Mucosa of descending colon (tissue), 3 donors: ENCODE data around the gene B3GNT7. TPM values are rescaled to one million over a fixed set of nuclear protein-coding genes. Genes with fewer than 3 reads are reported as not detected.

Source experiments
- ATAC-seq: fragments of 200-7000 bp; cut with Tn5 transposase; one replicate; pipeline ENCODE4 v1.9.1; 2020; ENCODE audit warnings: mild to moderate bottlenecking, moderate library complexity
- DNase-seq, 3 donors: peaks; one replicate each; pipeline ENCODE4 v3.0.0-alpha.2; 2020
- H3K36me3 ChIP-seq: fragments of 200-600 bp; one replicate; pipeline ENCODE4 v1.8.0; 2021; ENCODE audit warnings: low read depth, mild to moderate bottlenecking
- H3K4me1 ChIP-seq: fragments of 200-600 bp; one replicate; pipeline ENCODE4 v1.8.0; 2021; ENCODE audit warnings: low read depth, mild to moderate bottlenecking
- H3K4me3 ChIP-seq: fragments of 200-600 bp; one replicate; pipeline ENCODE4 v1.8.0; 2021; ENCODE audit warnings: mild to moderate bottlenecking
- H3K9me3 ChIP-seq: fragments of 200-600 bp; one replicate; pipeline ENCODE4 v1.8.0; 2021; ENCODE audit warnings: mild to moderate bottlenecking
- intact Hi-C, 2 donors: fragments of 100-400 bp; cut with DNase I in 1 of 2; cut with micrococcal nuclease in 1 of 2; formaldehyde crosslinking; loops; one replicate each; pipeline versions ENCODE4 v1.11.0 to v1.11.1; 2022; cut with DNase I, micrococcal nuclease
- total RNA-seq, 3 donors: library from RNA; stranded (reverse); fragmentation: NEBNext Ultra II Directional in 2 of 3; extraction: Animal tissue kit (Norgen Biotek cat#: 25700) in 2 of 3; gene quantifications; one replicate each; pipeline versions ENCODE4 v1.2.1 to v1.2.4, GENCODE V29; 2021 to 2023
- TF ChIP-seq, protein P1 (sequence below): fragments of 200-600 bp; IDR thresholded peaks from one replicate; pipeline ENCODE4 v1.8.0; 2022; ENCODE audit warnings: antibody characterized with exemption, mild to moderate bottlenecking
- donor health status: DM: no; HTN: no; CAD: no; lungs with moderate emphysema.
- donor health status: DM: no; HTN: no; CAD: no.
- donor health status: DM: no; HTN: yes; CAD: no.

The B3GNT7 gene
- total RNA-seq, 3 donors from 2014 or later, result 77.7 to 330 (median 149) TPM

DNA sequence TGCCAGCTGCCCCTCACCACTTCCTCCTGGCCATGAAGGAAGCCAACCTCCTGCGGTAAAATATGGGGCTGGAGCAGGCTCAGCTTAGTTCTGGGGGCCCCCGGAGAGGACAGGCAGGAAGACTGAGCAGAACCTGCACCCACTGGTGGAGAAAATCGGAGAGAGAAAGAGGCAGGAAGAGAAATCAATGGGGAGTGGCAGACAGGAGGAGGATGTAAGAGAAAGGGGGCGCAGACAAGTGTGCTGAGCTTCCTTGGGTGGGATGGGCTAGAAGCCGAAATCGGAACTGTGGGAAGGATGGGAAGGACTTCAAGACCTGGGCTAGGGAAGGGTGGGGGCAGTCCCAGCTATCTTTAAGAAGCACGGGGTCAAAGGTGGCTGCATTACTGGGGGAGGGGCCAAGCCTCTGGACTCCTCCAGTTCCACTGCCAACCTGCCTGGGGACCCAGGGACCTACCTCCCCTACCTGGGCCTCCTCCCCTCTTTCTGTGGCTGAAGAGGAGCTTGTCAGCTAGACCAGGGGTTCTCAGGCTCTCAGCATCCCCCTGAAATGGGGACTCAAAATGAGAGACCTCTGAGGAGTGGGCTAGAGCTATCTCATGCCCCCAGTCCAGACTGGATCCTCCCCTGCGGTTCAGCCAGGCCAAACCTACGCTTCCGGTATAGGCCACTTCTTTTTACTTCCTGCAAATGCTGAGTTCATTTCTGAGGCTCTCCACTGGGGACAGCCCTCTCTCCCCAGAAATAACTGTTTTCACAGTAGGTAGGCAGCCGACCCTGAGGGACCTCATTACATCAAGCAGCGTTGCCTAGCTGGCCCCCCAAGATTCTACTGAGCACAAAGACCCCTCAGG lies 33.6 kb upstream of the B3GNT7 start:
- Histone ChIP-seq H3K4me3 (no peak overlapping the region), H3K4me1 (no peaks in the 10 kb centered on the region), H3K36me3 (no peaks in the 10 kb centered on the region), H3K9me3 (no peaks in the 10 kb centered on the region)
- intact Hi-C loops, result no loop called here
- ATAC-seq, result no peak
- DNase-seq, result no peak
- TF ChIP-seq, protein P1, sequence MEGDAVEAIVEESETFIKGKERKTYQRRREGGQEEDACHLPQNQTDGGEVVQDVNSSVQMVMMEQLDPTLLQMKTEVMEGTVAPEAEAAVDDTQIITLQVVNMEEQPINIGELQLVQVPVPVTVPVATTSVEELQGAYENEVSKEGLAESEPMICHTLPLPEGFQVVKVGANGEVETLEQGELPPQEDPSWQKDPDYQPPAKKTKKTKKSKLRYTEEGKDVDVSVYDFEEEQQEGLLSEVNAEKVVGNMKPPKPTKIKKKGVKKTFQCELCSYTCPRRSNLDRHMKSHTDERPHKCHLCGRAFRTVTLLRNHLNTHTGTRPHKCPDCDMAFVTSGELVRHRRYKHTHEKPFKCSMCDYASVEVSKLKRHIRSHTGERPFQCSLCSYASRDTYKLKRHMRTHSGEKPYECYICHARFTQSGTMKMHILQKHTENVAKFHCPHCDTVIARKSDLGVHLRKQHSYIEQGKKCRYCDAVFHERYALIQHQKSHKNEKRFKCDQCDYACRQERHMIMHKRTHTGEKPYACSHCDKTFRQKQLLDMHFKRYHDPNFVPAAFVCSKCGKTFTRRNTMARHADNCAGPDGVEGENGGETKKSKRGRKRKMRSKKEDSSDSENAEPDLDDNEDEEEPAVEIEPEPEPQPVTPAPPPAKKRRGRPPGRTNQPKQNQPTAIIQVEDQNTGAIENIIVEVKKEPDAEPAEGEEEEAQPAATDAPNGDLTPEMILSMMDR, result no peak

DNA sequence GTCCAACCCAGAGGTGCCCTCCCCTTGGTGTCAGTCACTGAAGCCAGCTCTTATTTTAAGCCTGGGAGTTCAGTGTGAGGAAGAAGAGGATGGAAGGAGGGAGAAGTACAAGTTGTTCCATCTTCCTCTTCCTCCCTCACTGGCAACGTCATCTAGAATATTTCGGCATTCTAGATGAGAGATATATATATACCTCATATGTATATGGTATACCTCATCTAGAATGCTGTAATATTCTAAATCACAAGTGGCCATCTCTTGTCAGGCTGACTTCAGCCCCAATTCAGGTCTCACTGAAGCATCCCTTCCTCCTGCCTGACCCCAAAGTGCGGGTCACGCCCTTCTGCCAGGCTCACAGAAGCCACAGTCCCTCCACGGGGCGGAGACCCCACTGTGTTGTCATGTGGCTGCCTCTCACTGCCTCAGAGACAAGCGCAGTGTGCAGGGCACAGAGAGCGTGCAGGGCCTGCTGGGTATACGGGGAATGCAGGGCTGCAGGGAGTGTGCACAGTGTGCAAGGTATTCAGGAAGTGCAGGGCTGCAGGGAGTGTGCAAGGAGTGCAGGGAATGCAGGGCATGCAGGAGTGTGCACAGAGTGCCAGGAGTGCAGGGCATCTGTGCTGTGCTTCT lies 32.8 kb upstream of the B3GNT7 start:
- TF ChIP-seq, protein P1, result no peak
- no peak for ATAC-seq
- Histone ChIP-seq H3K36me3 (no peaks in the 10 kb centered on the region), H3K9me3 (no peaks in the 10 kb centered on the region), H3K4me1 (no peaks in the 10 kb centered on the region), H3K4me3 (no peak overlapping the region)
- intact Hi-C loops, result no loop called here
- no peak for DNase-seq

GRCh38 chr2:231364061-231364460 lies 31.4 kb upstream of the B3GNT7 start:
- no peak for ATAC-seq
- H3K4me3 ChIP-seq, result no peak overlapping the region
- no peaks in the 10 kb centered on the region for H3K9me3 ChIP-seq
- no peak for DNase-seq
- no peaks in the 10 kb centered on the region for H3K36me3 ChIP-seq
- intact Hi-C loops, result no loop called here
- no peaks in the 10 kb centered on the region for H3K4me1 ChIP-seq
- TF ChIP-seq, protein P1, result no peak

DNA sequence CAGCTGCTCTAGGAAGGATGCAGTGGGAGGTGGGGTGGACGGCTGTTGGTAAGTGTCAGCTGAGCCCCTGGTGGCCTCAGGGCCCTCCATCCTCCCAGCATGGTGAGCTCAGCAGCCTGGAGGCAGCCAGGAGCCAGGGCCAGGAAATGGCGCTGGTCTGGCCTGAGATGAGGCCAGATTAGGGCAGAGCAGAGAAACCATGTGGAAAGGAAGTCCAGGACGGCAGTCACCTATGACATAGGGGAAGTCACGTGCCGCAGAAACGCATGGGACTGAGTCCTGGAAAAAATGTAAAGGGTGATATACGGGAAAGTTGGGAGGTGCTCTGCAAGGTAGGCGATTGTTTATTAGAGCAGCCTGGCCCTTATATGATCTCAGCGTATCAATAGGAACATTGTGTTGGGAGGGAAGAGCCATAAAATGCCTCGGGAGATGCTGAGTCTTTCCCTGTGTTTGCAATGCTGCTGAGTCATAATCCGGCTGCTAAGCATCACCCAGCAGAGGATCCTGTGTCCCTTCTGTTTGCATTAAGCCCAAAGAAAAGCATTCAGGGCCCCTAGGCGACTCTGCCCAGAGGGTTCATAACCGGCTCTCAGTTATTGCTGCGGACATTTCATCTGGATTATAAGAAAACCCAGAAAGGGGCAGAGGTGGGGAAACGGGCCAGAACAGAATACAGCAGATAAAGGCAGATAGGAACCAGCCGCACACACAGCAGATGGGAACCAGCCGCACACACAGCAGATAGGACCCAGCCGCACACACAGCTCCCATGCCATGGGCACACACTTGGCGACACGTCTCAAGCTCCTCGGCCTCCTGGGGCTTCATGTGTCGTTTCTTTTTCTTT lies 30.3 kb upstream of the B3GNT7 start:
- no peaks in the 10 kb centered on the region for H3K4me1 ChIP-seq
- DNase-seq (peak in 1 of 3 donors; percentile 49), ATAC-seq (peak; percentile 94)
- TF ChIP-seq, protein P1, result no peak
- no peaks in the 10 kb centered on the region for H3K36me3 ChIP-seq
- no peaks in the 10 kb centered on the region for H3K9me3 ChIP-seq
- no peak overlapping the region for H3K4me3 ChIP-seq
- intact Hi-C loops, result no loop called here

GRCh38 chr2:231367178-231367577 lies 28.3 kb upstream of the B3GNT7 start:
- intact Hi-C loops, result no loop called here
- DNase-seq (no peak), ATAC-seq (no peak)
- no peak overlapping the region for H3K4me3 ChIP-seq
- H3K36me3 ChIP-seq, result no peaks in the 10 kb centered on the region
- H3K4me1 ChIP-seq, result no peaks in the 10 kb centered on the region
- no peaks in the 10 kb centered on the region for H3K9me3 ChIP-seq
- TF ChIP-seq, protein P1, result no peak
